ENCODE data around the gene SPATA6.

Gene SPATA6

DNA sequence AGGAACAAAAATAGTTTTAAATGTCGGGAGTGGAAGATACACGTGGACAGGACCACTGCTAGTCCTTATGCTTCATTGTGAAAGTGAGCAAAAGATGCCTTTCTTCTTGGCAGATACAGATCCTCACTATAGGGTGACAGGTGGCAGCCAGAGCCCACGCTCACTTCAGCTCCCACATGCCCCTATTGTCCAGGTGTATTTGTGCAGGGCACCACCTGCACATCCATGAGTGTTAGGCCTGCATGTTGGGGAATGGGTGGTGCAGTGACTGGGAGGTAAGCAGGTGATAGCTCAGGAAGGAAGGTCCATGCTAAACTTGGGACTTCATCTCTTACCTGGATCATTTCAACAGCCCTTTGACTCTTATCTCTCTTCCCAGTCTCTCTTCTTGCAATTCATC lies 222.1 kb downstream of the SPATA6 start:
- no peak for DNase-seq (ENCODE audit: low spot score)
- TF ChIP-seq, protein P1, sequence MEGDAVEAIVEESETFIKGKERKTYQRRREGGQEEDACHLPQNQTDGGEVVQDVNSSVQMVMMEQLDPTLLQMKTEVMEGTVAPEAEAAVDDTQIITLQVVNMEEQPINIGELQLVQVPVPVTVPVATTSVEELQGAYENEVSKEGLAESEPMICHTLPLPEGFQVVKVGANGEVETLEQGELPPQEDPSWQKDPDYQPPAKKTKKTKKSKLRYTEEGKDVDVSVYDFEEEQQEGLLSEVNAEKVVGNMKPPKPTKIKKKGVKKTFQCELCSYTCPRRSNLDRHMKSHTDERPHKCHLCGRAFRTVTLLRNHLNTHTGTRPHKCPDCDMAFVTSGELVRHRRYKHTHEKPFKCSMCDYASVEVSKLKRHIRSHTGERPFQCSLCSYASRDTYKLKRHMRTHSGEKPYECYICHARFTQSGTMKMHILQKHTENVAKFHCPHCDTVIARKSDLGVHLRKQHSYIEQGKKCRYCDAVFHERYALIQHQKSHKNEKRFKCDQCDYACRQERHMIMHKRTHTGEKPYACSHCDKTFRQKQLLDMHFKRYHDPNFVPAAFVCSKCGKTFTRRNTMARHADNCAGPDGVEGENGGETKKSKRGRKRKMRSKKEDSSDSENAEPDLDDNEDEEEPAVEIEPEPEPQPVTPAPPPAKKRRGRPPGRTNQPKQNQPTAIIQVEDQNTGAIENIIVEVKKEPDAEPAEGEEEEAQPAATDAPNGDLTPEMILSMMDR (IDR thresholded peaks at IDR 0.05; ENCODE audit: extremely low read depth, missing control alignments): no peak

DNA sequence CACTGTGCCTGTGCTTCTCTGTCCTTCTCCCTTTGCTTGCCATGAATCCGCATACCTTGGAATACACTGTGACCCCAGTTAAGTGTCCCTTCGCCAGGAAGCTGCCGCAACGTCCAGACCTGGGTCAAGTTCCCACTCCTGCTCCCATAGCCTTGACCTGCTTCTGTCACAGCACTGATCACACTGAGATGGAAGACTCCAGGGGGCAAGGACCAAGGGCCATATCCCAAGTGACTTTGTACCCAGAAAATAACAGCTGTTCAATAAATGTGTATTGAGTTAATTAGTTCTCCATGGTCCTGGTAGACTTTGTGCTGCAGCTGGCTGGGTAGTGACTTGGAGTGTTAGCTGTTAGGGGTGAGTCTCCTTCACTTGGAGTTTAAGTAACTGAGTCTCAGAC lies 223.6 kb downstream of the SPATA6 start:
- no peak for DNase-seq (ENCODE audit: low spot score)
- TF ChIP-seq, protein P1 (IDR thresholded peaks at IDR 0.05; ENCODE audit: extremely low read depth, missing control alignments): no peak

DNA sequence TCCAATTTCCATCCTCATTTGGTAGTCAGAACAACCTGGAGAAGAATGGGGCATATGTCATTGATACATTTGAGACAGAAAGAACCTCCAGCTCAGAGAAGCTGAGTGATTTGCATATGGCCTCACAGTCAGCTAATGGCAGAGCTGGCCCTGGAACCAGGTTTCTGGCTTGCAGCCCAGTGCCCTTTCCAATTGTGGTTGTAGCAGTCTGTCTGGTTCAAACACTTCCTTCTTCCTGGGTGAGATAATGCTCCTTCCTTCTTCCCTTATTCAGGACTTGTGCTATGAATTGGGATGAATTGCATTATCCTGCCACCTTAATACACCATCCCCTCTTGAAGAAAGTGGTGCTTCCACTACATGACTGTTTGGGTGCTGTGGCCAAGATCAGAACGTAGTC lies 225.3 kb downstream of the SPATA6 start:
- DNase-seq (ENCODE audit: low spot score): no peak
- TF ChIP-seq, protein P1 (IDR thresholded peaks at IDR 0.05; ENCODE audit: extremely low read depth, missing control alignments): no peak

Data from GM20000 (cell line).